K562 (cell line): ENCODE data around the gene CEND1.

Experiments
- MYC ChIP-seq, 2 experiments: fragments of 250-450 bp in 1 of 2; sonication (Bioruptor Pico) in 1 of 2; IDR thresholded peaks; 2 replicates each; pipeline versions ENCODE4 v1.5.1 to v1.6.1; 2012 to 2021; ENCODE audit warnings: low read depth in 2 of 2, borderline replicate concordance in 1 of 2, improper control_type of control experiment in 1 of 2, low read length in 1 of 2, mild to moderate bottlenecking in 1 of 2, moderate library complexity in 1 of 2
- POLR2AphosphoS5 ChIP-seq: IDR thresholded peaks from 2 replicates; pipeline ENCODE4 v1.6.1; 2011; ENCODE audit warnings: mild to moderate bottlenecking, low read depth, low read length, moderate library complexity; ENCODE audit not compliant: control insufficient read depth, insufficient read depth
- SMAD4 ChIP-seq: fragments of 250-450 bp; sonication (Bioruptor Pico); conservative IDR thresholded peaks from 2 replicates; pipeline ENCODE4 v1.8.0; 2021; ENCODE audit warnings: inconsistent platforms, mild to moderate bottlenecking, moderate library complexity
- TF ChIP-seq, protein P1 (sequence below): sonication (generic); formaldehyde crosslinking; IDR thresholded peaks from 2 replicates; pipeline ENCODE4 v1.8.0; 2022; ENCODE audit warnings: mild to moderate bottlenecking, missing genetic modification reagents

DNA sequence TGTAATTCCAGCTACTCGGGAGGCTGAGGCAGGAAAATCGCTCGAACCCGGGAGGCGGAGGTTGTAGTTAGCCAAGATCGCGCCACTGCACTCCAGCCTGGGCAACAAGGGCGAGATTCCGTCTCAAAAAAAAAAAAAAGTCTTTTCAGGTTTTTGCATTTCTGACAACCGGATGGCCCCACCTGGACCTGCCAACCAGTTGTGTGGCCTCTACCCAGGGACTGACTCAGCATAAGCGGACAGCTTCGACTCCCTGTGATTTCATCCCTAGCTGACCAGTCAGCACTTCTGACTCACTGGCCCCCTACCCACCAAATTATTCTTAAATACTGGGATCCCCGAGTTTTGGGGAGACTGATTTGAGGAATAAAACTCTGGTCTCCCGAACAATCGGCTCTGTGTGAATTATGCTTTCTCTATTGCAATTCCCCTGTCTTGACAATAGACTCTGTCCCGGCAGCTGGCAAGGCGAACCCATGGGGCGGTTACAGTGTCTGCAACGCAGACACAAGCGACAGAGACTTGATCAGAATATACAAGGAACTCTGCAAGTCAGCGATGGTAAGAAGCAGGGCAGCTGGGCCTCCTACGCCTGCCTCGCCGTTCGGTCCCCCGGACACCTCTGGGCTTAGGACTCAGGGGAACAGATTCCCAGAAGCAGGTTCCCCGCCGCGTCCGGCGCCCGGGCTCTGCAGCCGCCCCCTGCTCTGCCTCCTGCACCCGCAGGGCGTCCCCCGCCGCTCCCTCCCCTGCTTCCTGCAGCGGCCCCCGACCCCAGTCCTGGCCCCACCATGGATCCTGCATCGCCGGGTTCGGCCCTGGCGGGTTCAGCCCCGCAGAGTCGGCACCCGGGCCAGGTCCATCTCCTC is 43.4 kb downstream of the CEND1 start:
- TF ChIP-seq POLR2AphosphoS5 (no peak), MYC (IDR thresholded peaks at IDR 0.05; ENCODE audit: low read depth, low read length) (no peak), MYC (CRISPR knock-in tag; IDR thresholded peaks at IDR 0.05; ENCODE audit: borderline replicate concordance, low read depth) (no peak), SMAD4 (no peak)
- TF ChIP-seq, protein P1, sequence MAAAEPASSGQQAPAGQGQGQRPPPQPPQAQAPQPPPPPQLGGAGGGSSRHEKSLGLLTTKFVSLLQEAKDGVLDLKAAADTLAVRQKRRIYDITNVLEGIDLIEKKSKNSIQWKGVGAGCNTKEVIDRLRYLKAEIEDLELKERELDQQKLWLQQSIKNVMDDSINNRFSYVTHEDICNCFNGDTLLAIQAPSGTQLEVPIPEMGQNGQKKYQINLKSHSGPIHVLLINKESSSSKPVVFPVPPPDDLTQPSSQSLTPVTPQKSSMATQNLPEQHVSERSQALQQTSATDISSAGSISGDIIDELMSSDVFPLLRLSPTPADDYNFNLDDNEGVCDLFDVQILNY (CRISPR knock-in tag) = no peak
